Ishikawa (cell line): ENCODE measurements around the gene GRM1.

Experiments used
- CEBPB ChIP-seq: IDR thresholded peaks from 2 replicates; pipeline ENCODE4 v1.6.1; 2012
- EP300 ChIP-seq: IDR thresholded peaks from 2 replicates; pipeline ENCODE4 v1.6.1; 2012; ENCODE audit warnings: borderline replicate concordance
- FOXM1 ChIP-seq: IDR thresholded peaks from 2 replicates; pipeline ENCODE4 v1.6.1; 2012; ENCODE audit warnings: low read depth, borderline replicate concordance
- RAD21 ChIP-seq: IDR thresholded peaks from 2 replicates; pipeline ENCODE4 v1.6.1; 2012; ENCODE audit warnings: low read depth
- TCF12 ChIP-seq: IDR thresholded peaks from 2 replicates; pipeline ENCODE4 v1.6.1; 2012; ENCODE audit warnings: low read depth
- YY1 ChIP-seq: IDR thresholded peaks from 2 replicates; pipeline ENCODE4 v1.6.1; 2012; ENCODE audit warnings: low read depth
- TF ChIP-seq, protein P1 (sequence below): IDR thresholded peaks from 2 replicates; pipeline ENCODE4 v1.6.1; 2012
- TF ChIP-seq, protein P2 (sequence below): IDR thresholded peaks from 2 replicates; pipeline ENCODE4 v1.6.1; 2012; ENCODE audit warnings: low read depth, mild to moderate bottlenecking
- TF ChIP-seq, protein P3 (sequence below): IDR thresholded peaks from 2 replicates; pipeline ENCODE4 v1.6.1; 2012

DNA sequence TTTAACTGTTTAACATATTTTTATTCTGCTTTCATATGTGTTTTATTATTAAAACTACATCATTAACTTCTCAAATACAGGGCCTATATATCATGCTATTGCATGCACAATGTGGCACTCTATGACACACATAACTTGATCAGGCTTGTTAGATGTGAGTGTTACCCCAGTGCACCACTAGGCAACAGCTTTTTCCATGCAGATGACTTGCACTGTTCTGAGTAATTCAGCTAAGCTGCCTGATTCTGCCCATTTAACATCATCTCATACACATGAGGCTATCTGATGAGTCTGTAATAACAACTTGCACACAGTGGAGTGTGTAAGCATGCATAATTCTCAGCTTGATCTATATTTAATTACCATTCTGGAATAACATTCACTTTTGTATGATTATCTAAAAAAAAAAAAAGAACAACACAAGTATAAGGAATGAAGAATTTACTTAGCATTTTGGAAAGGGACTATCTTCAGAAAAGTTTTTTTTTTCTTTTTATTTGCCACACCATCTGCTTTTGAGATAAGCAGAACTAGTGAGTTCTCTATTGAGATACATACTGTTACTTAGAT lies 83.1 kb downstream of the GRM1 start:
- no peak for TF ChIP-seq TCF12
- TF ChIP-seq, protein P1, sequence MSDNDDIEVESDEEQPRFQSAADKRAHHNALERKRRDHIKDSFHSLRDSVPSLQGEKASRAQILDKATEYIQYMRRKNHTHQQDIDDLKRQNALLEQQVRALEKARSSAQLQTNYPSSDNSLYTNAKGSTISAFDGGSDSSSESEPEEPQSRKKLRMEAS = no peak
- TF ChIP-seq RAD21 = no peak
- TF ChIP-seq YY1 = no peak
- TF ChIP-seq, protein P2, sequence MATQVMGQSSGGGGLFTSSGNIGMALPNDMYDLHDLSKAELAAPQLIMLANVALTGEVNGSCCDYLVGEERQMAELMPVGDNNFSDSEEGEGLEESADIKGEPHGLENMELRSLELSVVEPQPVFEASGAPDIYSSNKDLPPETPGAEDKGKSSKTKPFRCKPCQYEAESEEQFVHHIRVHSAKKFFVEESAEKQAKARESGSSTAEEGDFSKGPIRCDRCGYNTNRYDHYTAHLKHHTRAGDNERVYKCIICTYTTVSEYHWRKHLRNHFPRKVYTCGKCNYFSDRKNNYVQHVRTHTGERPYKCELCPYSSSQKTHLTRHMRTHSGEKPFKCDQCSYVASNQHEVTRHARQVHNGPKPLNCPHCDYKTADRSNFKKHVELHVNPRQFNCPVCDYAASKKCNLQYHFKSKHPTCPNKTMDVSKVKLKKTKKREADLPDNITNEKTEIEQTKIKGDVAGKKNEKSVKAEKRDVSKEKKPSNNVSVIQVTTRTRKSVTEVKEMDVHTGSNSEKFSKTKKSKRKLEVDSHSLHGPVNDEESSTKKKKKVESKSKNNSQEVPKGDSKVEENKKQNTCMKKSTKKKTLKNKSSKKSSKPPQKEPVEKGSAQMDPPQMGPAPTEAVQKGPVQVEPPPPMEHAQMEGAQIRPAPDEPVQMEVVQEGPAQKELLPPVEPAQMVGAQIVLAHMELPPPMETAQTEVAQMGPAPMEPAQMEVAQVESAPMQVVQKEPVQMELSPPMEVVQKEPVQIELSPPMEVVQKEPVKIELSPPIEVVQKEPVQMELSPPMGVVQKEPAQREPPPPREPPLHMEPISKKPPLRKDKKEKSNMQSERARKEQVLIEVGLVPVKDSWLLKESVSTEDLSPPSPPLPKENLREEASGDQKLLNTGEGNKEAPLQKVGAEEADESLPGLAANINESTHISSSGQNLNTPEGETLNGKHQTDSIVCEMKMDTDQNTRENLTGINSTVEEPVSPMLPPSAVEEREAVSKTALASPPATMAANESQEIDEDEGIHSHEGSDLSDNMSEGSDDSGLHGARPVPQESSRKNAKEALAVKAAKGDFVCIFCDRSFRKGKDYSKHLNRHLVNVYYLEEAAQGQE = no peak
- no peak for TF ChIP-seq FOXM1
- no peak for TF ChIP-seq CEBPB
- TF ChIP-seq, protein P3, sequence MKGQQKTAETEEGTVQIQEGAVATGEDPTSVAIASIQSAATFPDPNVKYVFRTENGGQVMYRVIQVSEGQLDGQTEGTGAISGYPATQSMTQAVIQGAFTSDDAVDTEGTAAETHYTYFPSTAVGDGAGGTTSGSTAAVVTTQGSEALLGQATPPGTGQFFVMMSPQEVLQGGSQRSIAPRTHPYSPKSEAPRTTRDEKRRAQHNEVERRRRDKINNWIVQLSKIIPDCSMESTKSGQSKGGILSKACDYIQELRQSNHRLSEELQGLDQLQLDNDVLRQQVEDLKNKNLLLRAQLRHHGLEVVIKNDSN = no peak
- no peak for TF ChIP-seq EP300
